CD4-positive, alpha-beta T cell treated with Interleukin-10 for 1 hour (primary cell): ENCODE measurements around the gene ANKFY1.

Experiments
- DNase-seq: peaks from one replicate; pipeline ENCODE4 v3.0.0-alpha.2; 2020

ANKFY1 gene

GRCh38 chr17:4176808-4177472 is 86.8 kb downstream of the ANKFY1 start:
- no peak for DNase-seq

GRCh38 chr17:4175921-4176807 is 87.6 kb downstream of the ANKFY1 start:
- peak; percentile 50 for DNase-seq

- no peak for DNase-seq
Measured at GRCh38 chr17:4174556-4174955, 89.2 kb downstream of the ANKFY1 start.

GRCh38 chr17:4173781-4174180 is 90.0 kb downstream of the ANKFY1 start:
- no peak for DNase-seq

GRCh38 chr17:4172356-4172755 is 91.4 kb downstream of the ANKFY1 start:
- DNase-seq, result no peak

GRCh38 chr17:4170639-4171280 is 93.0 kb downstream of the ANKFY1 start:
- no peak for DNase-seq

GRCh38 chr17:4167786-4168185 is 96.0 kb downstream of the ANKFY1 start:
- DNase-seq, result peak; percentile 28

- DNase-seq, result no peak
Measured at GRCh38 chr17:4166419-4166818, 97.4 kb downstream of the ANKFY1 start.

GRCh38 chr17:4165301-4166010 is 98.3 kb downstream of the ANKFY1 start:
- DNase-seq, result no peak

- no peak for DNase-seq
Measured at GRCh38 chr17:4163951-4164350, 99.8 kb downstream of the ANKFY1 start.

GRCh38 chr17:4162775-4163466 is 100.9 kb downstream of the ANKFY1 start:
- DNase-seq, result no peak

- DNase-seq, result no peak
Measured at GRCh38 chr17:4162321-4162720, 101.5 kb downstream of the ANKFY1 start.

- no peak for DNase-seq
Measured at GRCh38 chr17:4161967-4162305, 101.8 kb downstream of the ANKFY1 start.

- no peak for DNase-seq
Measured at GRCh38 chr17:4161192-4161966, 102.4 kb downstream of the ANKFY1 start.

- DNase-seq, result no peak
Measured at GRCh38 chr17:4160294-4160859, 103.4 kb downstream of the ANKFY1 start.

- DNase-seq, result no peak
Measured at GRCh38 chr17:4159761-4160160, 104.0 kb downstream of the ANKFY1 start.

GRCh38 chr17:4157618-4158333 is 106.0 kb downstream of the ANKFY1 start:
- no peak for DNase-seq

- DNase-seq, result no peak
Measured at GRCh38 chr17:4156750-4157381, 106.9 kb downstream of the ANKFY1 start.

GRCh38 chr17:4155980-4156620 is 107.7 kb downstream of the ANKFY1 start:
- peak; percentile 22 for DNase-seq

GRCh38 chr17:4154201-4154600 is 109.6 kb downstream of the ANKFY1 start:
- no peak for DNase-seq
